Measurements from ENCODE around the gene SDK1. TPM values are rescaled to one million over a fixed set of nuclear protein-coding genes. Genes with fewer than 3 reads are reported as not detected.

Gene SDK1
- total RNA-seq, 1 donor from 2014 or later: 5.4 TPM

GRCh38 chr7:4123346-4123745 lies 822.3 kb downstream of the SDK1 start:
- peaks cover 29% of the 10 kb centered on the region for H3K9me3 Mint-ChIP-seq (ENCODE audit: unreplicated experiment)
- peaks cover 2% of the 10 kb centered on the region for H3K4me1 Mint-ChIP-seq (ENCODE audit: unreplicated experiment)
- no peak overlapping the region for H3K27ac Mint-ChIP-seq (ENCODE audit: unreplicated experiment)
- no peaks in the 10 kb centered on the region for H3K27me3 Mint-ChIP-seq (ENCODE audit: unreplicated experiment)
- H3K4me3 Mint-ChIP-seq (ENCODE audit: unreplicated experiment): no peak overlapping the region
- no peak for DNase-seq (ENCODE audit: extremely low spot score, unreplicated experiment)
- H3K36me3 Mint-ChIP-seq (ENCODE audit: unreplicated experiment): peaks cover 11% of the 10 kb centered on the region
- TF ChIP-seq CTCF (IDR thresholded peaks at IDR 0.05): no peak

GRCh38 chr7:4123823-4124222 lies 822.8 kb downstream of the SDK1 start:
- peaks cover 11% of the 10 kb centered on the region for H3K36me3 Mint-ChIP-seq (ENCODE audit: unreplicated experiment)
- H3K27ac Mint-ChIP-seq (ENCODE audit: unreplicated experiment): no peak overlapping the region
- peaks cover 24% of the 10 kb centered on the region for H3K9me3 Mint-ChIP-seq (ENCODE audit: unreplicated experiment)
- no peak for TF ChIP-seq CTCF (IDR thresholded peaks at IDR 0.05)
- DNase-seq (ENCODE audit: extremely low spot score, unreplicated experiment): no peak
- H3K4me3 Mint-ChIP-seq (ENCODE audit: unreplicated experiment): no peak overlapping the region
- no peaks in the 10 kb centered on the region for H3K27me3 Mint-ChIP-seq (ENCODE audit: unreplicated experiment)
- peaks cover 2% of the 10 kb centered on the region for H3K4me1 Mint-ChIP-seq (ENCODE audit: unreplicated experiment)

GRCh38 chr7:4124556-4125477 lies 823.8 kb downstream of the SDK1 start:
- no peak overlapping the region for H3K4me3 Mint-ChIP-seq (ENCODE audit: unreplicated experiment)

GRCh38 chr7:4127909-4128560 lies 827.0 kb downstream of the SDK1 start:
- no peak for TF ChIP-seq CTCF (IDR thresholded peaks at IDR 0.05)
- Mint-ChIP-seq H3K4me1 (ENCODE audit: unreplicated experiment) (peaks cover 2% of the 10 kb centered on the region), H3K9me3 (ENCODE audit: unreplicated experiment) (no peaks in the 10 kb centered on the region), H3K36me3 (ENCODE audit: unreplicated experiment) (no peaks in the 10 kb centered on the region), H3K27ac (ENCODE audit: unreplicated experiment) (no peak overlapping the region), H3K4me3 (ENCODE audit: unreplicated experiment) (no peak overlapping the region), H3K27me3 (ENCODE audit: unreplicated experiment) (no peaks in the 10 kb centered on the region)
- no peak for DNase-seq (ENCODE audit: extremely low spot score, unreplicated experiment)

More at GRCh38 chr7:4124556-4125477, 823.8 kb downstream of the SDK1 start:
- peaks cover 20% of the 10 kb centered on the region for H3K9me3 Mint-ChIP-seq (ENCODE audit: unreplicated experiment)
- no peak for DNase-seq (ENCODE audit: extremely low spot score, unreplicated experiment)
- H3K4me1 Mint-ChIP-seq (ENCODE audit: unreplicated experiment): peaks cover 2% of the 10 kb centered on the region
- no peaks in the 10 kb centered on the region for H3K27me3 Mint-ChIP-seq (ENCODE audit: unreplicated experiment)
- H3K27ac Mint-ChIP-seq (ENCODE audit: unreplicated experiment): no peak overlapping the region
- H3K36me3 Mint-ChIP-seq (ENCODE audit: unreplicated experiment): peaks cover 8% of the 10 kb centered on the region
- no peak for TF ChIP-seq CTCF (IDR thresholded peaks at IDR 0.05)

Data from osteocyte (in vitro differentiated cells).